Activated T-helper 9 cell treated with anti-CD3 and anti-CD28 coated beads, Interleukin-2, amount 50 U/mL, for 16 hours (primary cell): Measurements from ENCODE around the gene MAN1A1.

Source experiments
- DNase-seq: peaks from one replicate; pipeline ENCODE4 v3.0.0-alpha.2; 2020; ENCODE audit warnings: low read depth

Gene MAN1A1

GRCh38 chr6:119346450-119346849, 3.1 kb downstream of the MAN1A1 start:
- no peak for DNase-seq

GRCh38 chr6:119345114-119345513, 4.4 kb downstream of the MAN1A1 start:
- no peak for DNase-seq

DNA sequence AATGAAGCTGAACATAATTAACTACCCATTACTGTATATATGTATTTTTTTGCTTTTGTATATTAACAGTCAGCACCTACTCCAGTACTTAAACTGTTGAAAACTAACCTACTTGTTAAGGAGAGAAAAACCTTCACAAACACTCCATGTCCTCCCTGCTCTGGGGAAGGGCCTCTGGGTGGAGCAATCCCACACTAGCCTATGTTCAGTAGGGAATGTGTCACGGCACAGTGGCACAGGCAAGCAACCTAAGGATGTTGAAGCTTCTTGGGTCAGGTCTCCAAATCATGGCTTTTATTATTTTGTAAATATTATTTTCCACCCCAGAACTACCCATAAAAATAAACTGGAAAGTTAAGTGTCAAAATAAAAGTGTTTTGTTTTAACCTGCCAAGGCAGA, 5.3 kb downstream of the MAN1A1 start:
- no peak for DNase-seq

DNA sequence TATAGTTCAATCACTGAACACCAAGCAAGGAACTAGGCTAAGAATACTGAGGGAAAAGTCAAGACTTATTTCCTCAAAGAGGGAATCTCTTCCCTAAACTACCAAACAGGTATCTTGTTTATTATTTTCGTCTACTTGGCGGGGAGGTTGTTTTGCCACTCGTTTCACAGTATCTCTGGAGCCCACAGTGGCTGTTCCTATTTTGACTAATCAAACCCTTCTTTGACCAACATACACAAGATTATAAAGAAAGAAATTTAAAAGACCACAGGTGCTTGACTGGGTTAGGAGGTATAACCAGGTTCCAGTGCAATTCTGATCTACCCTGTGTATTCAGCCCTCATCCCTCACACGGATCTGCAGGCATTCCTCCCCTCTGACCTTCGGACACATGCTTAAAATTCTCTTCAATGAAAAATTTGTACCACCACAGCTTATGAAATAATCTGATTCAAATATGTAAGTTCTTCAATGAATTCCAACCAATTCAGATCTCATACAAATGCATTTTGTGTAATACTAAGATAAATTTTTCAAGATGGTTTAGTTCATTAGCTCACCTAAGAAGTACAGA, 5.9 kb downstream of the MAN1A1 start:
- no peak for DNase-seq

DNA sequence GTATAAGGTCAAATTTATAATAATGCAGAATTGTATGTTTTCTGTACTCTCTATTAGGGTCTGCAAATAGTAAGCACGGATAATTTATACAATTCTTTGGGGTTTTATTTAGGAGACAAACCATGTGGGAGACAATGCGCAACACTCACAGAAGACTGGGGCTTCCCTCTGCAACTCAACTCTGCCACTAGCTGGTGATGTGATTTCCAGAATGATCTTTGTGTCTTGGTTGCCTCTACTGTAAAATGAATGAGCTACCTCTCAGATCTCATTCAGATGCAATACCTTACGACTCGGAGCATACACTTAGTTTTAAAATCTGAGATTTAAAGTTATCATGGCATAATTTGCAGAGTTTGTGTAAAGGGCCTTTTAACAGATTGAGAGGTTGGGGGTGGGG, 6.4 kb downstream of the MAN1A1 start:
- DNase-seq, result no peak

GRCh38 chr6:119342430-119342829, 7.1 kb downstream of the MAN1A1 start:
- DNase-seq, result no peak

- DNase-seq, result no peak
Observed at GRCh38 chr6:119340796-119341487, 8.6 kb downstream of the MAN1A1 start.

- DNase-seq, result no peak
Observed at GRCh38 chr6:119339941-119340456, 9.6 kb downstream of the MAN1A1 start.

GRCh38 chr6:119337762-119338161, 11.8 kb downstream of the MAN1A1 start:
- DNase-seq, result no peak

GRCh38 chr6:119337252-119337651, 12.3 kb downstream of the MAN1A1 start:
- no peak for DNase-seq

- DNase-seq, result no peak
Observed at GRCh38 chr6:119334535-119335264, 14.9 kb downstream of the MAN1A1 start.

DNA sequence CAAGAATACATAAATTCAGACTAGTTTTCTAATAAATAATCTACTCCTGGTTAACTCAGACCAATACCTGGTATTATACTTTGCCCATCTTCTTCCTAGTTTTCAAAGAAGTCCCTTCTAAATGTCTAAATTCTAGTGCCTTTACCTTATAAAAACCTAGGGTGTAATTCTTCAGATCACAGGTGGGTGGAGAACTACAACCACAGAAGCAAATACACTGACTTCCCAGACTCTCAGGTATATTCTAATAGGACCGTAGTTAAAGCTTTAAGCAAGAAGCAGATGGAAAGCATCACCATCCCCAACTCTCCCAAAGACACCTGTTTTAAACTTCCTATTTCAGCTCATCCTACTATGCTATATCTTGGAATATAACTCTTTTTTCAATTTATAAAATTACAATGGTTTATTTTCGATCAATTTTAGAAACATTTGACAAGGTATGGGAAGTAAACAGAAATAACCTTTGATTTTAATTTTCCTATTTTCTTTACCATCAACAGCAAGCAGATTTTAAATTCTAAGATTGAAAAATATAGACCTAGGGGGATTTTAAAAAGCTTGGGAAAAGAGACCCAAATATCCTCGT, 15.8 kb downstream of the MAN1A1 start:
- no peak for DNase-seq

GRCh38 chr6:119333063-119333609, 16.4 kb downstream of the MAN1A1 start:
- DNase-seq, result no peak

GRCh38 chr6:119331663-119332286, 17.8 kb downstream of the MAN1A1 start:
- DNase-seq, result no peak

DNA sequence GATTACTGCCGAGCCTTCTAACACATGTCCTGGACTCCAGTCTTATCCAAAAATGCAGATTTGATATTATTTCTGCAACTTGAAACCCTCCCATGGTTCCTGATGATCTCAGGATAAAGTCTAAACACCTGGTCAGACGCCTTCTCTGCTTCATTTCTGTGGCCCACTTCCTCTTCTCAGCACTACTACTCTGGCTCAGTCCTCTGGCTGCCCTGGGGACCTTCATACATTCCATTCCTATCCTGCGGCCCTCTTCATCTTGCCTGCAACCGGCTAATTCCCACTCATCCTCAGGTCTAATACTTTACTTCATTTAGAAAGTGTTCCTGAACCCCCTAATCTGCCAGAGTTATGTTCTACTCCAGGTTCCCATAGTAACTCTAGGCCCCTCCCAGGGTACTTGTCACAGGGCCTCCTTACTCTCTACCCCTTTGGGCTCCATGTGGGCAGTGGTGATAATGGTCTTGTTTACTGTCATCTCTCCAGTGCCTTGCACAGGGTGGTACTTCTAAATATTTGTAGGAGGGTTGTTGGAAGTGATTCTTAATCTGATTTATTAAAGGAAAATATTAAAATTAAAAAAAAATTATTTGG, 18.9 kb downstream of the MAN1A1 start:
- DNase-seq, result no peak

DNA sequence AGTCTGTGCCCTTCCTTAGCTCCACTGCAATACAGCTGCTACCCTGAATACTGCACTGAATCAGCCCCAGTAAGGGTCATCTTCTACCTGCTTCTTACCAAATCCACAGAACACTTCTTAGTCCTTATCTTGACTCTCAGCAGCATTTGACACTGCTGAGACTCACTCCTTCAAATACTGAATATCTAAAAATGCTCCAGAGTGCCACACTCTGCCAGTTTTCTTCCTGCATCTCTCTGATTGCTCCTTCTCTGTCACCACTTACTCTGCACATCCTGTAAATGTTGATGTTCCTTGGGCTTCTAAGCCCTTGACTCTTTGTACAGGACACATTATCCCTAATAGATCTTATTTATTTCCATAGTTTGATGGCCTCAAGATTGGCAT, 19.8 kb downstream of the MAN1A1 start:
- no peak for DNase-seq

GRCh38 chr6:119328892-119329793, 20.4 kb downstream of the MAN1A1 start:
- no peak for DNase-seq

DNA sequence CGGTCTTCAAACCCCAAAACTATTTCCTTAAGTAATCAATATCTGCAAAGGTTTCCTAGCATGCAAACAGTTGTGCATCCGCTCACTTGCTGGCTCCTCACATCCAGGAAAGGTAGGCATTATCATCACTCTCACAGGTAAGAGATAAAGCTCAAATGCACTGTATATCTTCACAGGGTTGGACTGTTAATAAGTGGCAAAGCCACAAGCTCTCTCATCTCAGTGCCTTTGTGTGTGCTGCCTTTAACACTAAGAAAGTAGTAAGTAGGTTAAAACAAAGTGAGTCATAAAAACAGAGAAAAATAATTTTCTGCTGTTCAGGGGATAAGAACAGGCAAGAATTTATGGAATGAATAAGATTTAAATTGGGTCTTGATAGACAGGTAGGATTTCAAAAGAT, 21.3 kb downstream of the MAN1A1 start:
- no peak for DNase-seq

DNA sequence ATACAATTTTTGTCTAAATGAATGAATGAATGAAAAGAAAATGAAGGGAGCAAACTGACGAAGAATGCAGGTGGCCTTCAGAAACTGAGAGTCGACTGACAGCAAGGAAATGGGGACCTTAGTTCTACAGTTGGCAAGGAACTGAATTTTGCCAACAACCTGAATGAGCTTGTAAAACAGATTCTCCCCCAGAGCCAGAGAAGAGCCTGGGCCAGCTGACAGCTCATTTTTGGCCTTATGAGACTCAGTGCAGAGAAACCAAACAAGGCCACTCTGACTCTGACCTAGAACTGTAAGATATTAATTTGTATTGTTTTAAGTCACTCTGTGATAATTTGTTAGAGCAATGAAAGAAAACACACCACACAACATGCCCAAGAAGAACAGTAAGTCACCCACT, 21.8 kb downstream of the MAN1A1 start:
- DNase-seq, result no peak

DNA sequence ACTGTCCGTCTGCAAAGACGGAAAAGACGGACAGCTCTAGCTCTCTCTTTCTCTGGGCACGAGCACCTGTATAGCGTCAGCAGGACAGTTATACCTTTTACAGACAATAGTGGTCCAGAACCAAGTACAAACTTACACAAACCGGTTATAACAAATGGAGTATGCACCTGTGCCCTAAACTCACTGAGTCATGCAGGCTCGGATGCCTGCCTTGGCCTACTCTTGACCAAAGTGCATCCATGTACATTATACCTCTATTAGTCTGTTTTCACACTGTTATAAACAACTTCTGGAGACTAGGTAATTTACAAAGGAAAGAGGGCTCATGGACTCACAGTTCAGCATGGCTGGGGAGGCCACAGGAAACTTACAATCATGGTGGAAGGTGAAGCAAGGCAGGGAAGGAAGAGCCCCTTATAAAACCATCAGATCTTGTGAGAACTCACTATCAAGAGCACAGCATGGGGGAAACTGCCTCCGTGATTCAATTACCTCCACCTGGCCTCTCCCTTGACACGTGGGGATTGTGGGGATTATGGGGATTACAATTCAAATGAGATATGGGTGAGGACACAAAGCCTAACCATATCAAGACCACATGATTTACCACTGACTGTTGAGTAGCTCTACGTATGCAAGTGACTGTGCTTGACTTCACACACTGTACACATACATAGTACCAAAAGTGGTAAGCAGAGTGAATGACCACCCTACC, 23.1 kb downstream of the MAN1A1 start:
- DNase-seq, result no peak
